KOPT-K1 (cell line): ENCODE data around the gene ODAD3.
A peak's percentile ranks its signal among the peaks of the same experiment; 100 is the strongest.
"Not testable (repeated sequence)": the region's sequence is repeated elsewhere in the genome, so short reads cannot be mapped to it uniquely, and the experiment has no call there.

Experiments used
- H3K27ac ChIP-seq: fragments of 200-600 bp; sonication (generic); 2 replicates; pipeline ENCODE4 v1.5.1; 2016; ENCODE audit warnings: antibody characterized with exemption, mild to moderate bottlenecking, low read depth, low read length; ENCODE audit not compliant: poor library complexity, severe bottlenecking
- H3K36me3 ChIP-seq: fragments of 200-600 bp; sonication (generic); 2 replicates; pipeline ENCODE4 v1.5.1; 2017; ENCODE audit warnings: antibody characterized with exemption, mild to moderate bottlenecking, low read length, moderate library complexity; ENCODE audit not compliant: insufficient read depth
- H3K9me3 ChIP-seq: fragments of 200-600 bp; sonication (generic); 2 replicates; pipeline ENCODE4 v1.5.1; 2017; ENCODE audit warnings: antibody characterized with exemption, low read length, mild to moderate bottlenecking; ENCODE audit not compliant: insufficient read depth, poor library complexity, severe bottlenecking

The ODAD3 gene

GRCh38 chr19:11451871-11452619, 17.1 kb upstream of the ODAD3 start:
- H3K36me3 ChIP-seq: peaks cover 42% of the 10 kb centered on the region
- H3K27ac ChIP-seq: no peak overlapping the region
- H3K9me3 ChIP-seq: no peaks in the 10 kb centered on the region

- Histone ChIP-seq H3K36me3 (peaks cover 48% of the 10 kb centered on the region), H3K9me3 (no peaks in the 10 kb centered on the region), H3K27ac (no peak overlapping the region)
These were observed 16.5 kb upstream of the ODAD3 start for GRCh38 chr19:11451327-11451870.

- no peak overlapping the region for H3K27ac ChIP-seq
- H3K36me3 ChIP-seq: peaks cover 55% of the 10 kb centered on the region
These were observed 15.8 kb upstream of the ODAD3 start for GRCh38 chr19:11450570-11451326.

GRCh38 chr19:11448923-11449554, 14.1 kb upstream of the ODAD3 start:
- Histone ChIP-seq H3K9me3 (no peaks in the 10 kb centered on the region), H3K27ac (no peak overlapping the region), H3K36me3 (peaks cover 72% of the 10 kb centered on the region)

More at GRCh38 chr19:11450570-11451326, 15.8 kb upstream of the ODAD3 start:
- H3K9me3 ChIP-seq: no peaks in the 10 kb centered on the region

GRCh38 chr19:11448410-11448809, 13.5 kb upstream of the ODAD3 start:
- no peak overlapping the region for H3K27ac ChIP-seq
- peaks cover 78% of the 10 kb centered on the region for H3K36me3 ChIP-seq
- no peaks in the 10 kb centered on the region for H3K9me3 ChIP-seq

DNA sequence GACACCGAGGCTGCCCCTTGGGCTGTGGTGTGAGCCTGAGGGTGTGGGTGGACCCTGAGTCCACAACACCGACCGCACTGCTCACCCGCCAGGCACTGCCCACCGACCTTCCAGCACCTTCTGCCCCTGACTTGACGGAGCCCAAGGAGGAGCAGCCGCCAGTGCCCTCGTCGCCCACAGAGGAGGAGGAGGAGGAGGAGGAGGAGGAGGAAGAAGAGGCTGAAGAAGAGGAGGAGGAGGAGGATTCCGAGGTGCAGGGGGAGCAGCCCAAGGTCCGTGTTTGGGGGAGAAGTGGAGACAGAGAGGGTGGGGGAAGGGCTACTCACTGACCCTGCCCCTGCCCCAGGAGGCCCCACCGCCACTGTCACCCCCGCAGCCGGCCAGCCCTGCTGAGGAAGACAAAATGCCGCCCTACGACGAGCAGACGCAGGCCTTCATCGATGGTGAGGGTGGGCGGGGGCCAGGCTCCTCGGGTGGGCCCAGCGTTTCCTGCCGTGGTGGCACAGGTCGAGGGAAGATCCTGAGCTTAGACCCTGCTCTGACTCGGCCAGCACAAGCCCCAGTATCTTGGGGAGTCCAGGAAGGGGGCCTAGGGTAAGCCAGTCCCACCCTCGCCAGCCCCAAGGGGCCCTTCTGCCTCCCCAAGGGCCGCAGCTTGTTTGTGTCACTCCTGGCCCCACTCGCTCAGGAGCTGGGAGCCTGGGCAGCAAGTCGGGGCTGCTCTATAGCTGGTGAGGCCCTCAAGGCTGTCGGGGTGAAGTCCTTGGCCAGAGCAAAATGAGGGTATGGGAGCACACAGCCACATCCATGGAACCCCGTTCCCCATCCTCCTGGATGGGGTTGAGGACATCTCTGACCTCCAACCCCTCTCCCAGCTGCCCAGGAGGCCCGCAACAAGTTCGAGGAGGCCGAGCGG, 12.7 kb upstream of the ODAD3 start:
- H3K27ac ChIP-seq: no peak overlapping the region
- peaks cover 86% of the 10 kb centered on the region for H3K36me3 ChIP-seq
- H3K9me3 ChIP-seq: no peaks in the 10 kb centered on the region

DNA sequence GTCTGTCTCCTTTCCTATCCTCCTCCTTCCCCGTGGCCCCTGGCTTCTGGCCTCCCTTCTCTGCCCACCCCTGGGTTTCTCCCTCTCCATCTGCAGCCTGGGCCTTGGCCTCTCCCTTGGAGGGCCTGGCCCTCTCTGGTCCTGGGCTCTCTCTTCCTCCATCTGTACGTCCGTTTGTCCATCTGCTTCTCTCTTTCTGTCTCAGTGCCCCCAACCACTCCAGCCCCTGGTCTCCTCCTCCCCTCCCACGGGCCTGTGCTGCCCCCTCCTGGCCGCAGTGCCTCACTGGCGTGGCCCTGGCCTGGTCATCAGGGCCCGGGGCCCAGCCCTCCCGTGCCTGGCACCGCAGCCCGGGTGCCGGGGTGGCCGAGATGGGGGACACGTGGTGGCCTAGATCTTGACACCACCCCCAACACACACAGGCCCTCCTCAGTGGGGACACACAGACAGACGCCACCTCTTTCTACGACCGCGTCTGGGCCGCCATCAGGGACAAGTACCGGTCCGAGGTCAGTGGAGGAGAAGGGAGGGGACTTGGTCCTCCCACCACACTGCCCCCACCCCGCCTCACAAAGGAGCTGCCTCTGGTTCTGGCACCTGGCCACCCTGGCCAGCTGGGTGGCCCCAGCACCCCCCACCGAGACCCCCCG, 11.9 kb upstream of the ODAD3 start:
- no peaks in the 10 kb centered on the region for H3K9me3 ChIP-seq
- H3K36me3 ChIP-seq: peaks cover 94% of the 10 kb centered on the region
- H3K27ac ChIP-seq: no peak overlapping the region

DNA sequence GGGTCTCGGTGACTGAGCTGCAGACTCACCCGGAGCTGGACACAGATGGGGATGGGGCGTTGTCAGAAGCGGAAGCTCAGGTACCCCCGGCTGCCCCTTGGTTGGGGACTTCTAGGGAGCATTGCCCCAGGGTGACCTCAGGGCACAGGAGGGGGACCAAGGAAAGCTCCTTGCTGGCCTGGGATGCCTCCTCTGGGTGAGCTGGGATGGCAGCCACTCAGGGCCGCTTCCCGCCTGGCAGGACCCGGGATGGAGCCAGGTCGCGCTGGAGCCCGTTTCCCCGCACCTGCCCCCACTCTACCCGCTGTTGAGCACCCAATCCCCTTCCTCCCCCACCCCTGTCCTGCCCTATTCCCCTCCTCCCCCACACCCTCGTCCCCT, 11.3 kb upstream of the ODAD3 start:
- Histone ChIP-seq H3K36me3 (peaks cover 99% of the 10 kb centered on the region), H3K9me3 (no peaks in the 10 kb centered on the region), H3K27ac (no peak overlapping the region)

DNA sequence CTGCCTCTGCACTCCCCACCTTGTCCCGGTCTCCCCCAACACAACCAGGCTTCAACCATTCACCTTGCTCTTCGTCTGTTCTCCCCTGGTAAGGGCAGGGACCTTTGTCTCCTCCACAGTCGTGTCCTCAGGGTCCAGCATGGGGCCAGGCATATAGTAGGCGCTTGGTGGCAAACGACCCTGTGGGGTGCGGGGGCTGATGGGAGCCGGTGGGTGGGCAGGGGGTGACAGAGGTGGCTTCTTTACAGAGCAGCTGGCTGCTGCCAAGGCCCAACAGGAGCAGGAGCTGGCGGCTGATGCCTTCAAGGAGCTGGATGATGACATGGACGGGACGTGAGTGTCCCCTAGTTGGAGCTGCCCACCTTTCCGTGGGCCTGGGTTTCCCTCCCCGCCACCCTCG, 10.2 kb upstream of the ODAD3 start:
- Histone ChIP-seq H3K36me3 (peaks cover 100% of the 10 kb centered on the region), H3K9me3 (no peaks in the 10 kb centered on the region), H3K27ac (no peak overlapping the region)

- peaks cover 98% of the 10 kb centered on the region for H3K36me3 ChIP-seq
- no peaks in the 10 kb centered on the region for H3K9me3 ChIP-seq
- H3K27ac ChIP-seq: no peak overlapping the region
These were observed 9.1 kb upstream of the ODAD3 start for GRCh38 chr19:11444059-11444458.

DNA sequence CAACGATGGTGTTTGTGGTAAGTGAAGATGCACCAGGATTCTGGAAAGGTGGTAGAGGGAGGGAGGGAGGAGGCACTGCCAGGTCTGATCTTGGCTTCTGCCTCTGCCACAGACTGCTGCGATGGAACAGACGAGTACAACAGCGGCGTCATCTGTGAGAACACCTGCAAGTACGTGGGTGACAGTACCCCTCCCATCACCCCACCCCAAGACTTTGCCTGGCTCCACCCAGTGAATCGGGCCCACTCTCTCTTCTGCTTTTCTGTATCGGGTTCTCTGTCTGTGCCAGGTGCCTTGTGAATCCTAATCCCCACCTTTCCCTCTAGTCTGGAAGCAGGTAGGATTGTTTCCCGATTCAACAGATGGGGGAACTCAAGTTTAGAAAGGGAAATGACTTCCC, 3.0 kb upstream of the ODAD3 start:
- H3K36me3 ChIP-seq: peaks cover 66% of the 10 kb centered on the region
- H3K27ac ChIP-seq: no peak overlapping the region
- no peaks in the 10 kb centered on the region for H3K9me3 ChIP-seq

GRCh38 chr19:11435833-11436313, 952 bp upstream of the ODAD3 start:
- Histone ChIP-seq H3K9me3 (no peaks in the 10 kb centered on the region), H3K27ac (peak overlapping the region; percentile 90), H3K36me3 (peaks cover 45% of the 10 kb centered on the region)

DNA sequence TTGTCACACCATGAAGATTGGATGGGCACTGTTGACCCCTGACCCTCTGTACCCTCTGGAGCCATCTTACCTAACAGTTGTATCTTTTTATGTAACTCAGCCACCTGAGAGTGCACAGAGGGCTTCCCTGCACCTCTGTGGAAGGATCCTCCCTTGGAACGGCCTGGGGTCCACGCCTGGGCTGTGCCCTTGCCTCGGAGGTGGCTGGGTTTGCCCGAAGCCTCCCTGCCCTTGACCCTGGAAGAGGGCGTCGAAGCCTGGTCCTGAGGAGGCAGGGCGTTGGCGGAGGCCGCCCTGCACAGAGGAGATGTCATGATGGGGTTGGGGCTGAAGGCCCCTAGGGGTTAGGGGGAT, 241 bp downstream of the ODAD3 start:
- Histone ChIP-seq H3K36me3 (peaks cover 33% of the 10 kb centered on the region), H3K9me3 (no peaks in the 10 kb centered on the region), H3K27ac (peak overlapping the region; percentile 90)

DNA sequence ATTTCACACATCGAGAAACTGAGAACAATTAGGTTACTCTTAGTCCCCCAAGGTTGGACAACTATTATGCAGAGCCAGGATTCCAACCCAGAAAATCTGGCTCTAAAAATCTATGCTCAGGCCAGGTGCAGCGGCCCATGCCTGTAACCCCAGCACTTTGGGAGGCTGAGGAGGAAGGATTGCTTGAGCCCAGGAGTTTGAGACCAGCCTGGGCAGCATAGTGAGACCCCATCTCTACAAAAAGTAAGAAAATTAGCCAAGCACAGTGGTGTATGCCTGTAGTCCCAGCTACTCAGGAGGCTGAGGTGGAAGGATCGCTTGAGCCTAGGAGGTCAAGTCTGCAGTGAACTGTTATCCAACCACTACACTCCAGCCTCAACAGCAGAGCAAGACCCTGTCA, 1.4 kb downstream of the ODAD3 start:
- H3K9me3 ChIP-seq, H3K27ac ChIP-seq: not testable (repeated sequence)
- H3K36me3 ChIP-seq: peaks cover 23% of the 10 kb centered on the region
